ENCODE measurements around the gene ADGRB2. TPM values are rescaled to one million over a fixed set of nuclear protein-coding genes. Genes with fewer than 3 reads are reported as not detected.
A peak's percentile ranks its signal among the peaks of the same experiment; 100 is the strongest.

The ADGRB2 gene
- total RNA-seq, 4 donors from 2014 or later, result 0.77 to 31.0 (median 3.7) TPM; not detected in 1

DNA sequence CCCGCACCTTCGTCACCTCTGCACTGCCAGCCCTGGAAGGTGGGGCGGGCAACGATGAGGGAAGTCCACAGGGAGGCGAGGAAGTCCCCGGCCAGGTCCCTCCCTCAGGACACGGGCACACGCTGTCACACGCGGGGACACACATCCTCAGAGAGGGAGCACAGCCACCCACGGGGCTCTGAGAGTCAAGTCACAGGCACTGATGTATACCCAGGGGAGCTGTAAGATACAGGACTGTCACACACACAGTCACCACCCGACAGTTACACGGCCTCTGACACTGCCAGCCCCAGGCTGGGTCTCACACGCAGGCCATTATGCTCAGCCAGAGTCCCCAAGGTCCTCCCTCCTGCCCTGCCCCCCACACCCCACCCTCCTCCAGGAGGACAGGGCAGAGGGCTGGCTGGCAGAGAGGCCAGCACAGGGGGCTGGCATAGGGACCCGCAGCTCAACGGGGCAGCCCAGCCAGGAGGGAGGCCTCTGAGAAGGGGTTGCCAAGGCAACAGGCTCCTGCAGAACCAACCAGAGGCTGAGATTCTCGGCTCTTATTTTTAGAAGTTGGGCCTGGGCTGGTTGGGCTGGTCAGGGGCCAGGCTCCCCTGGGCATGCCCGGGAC, 17.7 kb upstream of the ADGRB2 start:
- TF ChIP-seq POLR2A (IDR thresholded peaks at IDR 0.05), result no peak
- TF ChIP-seq, protein P1, sequence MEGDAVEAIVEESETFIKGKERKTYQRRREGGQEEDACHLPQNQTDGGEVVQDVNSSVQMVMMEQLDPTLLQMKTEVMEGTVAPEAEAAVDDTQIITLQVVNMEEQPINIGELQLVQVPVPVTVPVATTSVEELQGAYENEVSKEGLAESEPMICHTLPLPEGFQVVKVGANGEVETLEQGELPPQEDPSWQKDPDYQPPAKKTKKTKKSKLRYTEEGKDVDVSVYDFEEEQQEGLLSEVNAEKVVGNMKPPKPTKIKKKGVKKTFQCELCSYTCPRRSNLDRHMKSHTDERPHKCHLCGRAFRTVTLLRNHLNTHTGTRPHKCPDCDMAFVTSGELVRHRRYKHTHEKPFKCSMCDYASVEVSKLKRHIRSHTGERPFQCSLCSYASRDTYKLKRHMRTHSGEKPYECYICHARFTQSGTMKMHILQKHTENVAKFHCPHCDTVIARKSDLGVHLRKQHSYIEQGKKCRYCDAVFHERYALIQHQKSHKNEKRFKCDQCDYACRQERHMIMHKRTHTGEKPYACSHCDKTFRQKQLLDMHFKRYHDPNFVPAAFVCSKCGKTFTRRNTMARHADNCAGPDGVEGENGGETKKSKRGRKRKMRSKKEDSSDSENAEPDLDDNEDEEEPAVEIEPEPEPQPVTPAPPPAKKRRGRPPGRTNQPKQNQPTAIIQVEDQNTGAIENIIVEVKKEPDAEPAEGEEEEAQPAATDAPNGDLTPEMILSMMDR (IDR thresholded peaks at IDR 0.05), result no peak
- Histone ChIP-seq H3K27me3 (no peaks in the 10 kb centered on the region), H3K27ac (no peak overlapping the region), H3K9me3 (no peaks in the 10 kb centered on the region), H3K36me3 (no peaks in the 10 kb centered on the region), H3K4me1 (no peaks in the 10 kb centered on the region), H3K4me3 (no peak overlapping the region)
- intact Hi-C loops (cut with DNase I; ENCODE audit: low total_unique reads), result no loop called here
- no peak for DNase-seq

DNA sequence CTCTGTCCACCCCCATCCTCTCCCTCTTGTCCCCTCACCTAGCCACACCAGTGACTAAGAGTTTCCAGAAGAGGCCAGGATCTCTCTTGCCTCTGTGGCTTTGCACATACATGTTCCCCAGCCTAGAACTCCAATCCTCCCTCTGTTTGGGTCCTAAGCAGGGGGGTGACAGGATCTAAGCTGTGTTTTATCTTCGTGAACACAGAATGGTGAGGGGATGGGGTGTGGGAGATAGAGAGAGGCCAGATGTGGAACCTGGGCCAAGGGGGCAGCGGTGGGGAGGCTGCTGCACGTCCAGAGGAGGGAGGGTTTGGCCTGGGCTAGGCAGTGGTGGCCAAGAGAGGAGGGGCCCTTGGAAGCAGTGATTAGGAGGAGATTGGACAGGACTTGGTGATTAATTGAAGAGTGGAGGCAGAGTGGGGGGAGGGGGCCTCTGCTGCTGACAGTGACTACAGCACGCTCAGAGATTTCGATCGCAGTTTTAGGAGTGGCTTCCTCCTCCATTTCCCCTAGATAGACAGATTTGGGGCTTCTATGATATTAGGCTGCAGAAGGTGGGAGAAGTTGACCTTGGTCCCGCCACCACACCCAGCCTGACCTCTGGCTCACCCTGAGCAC, 17.1 kb upstream of the ADGRB2 start:
- Histone ChIP-seq H3K27me3 (no peaks in the 10 kb centered on the region), H3K9me3 (no peaks in the 10 kb centered on the region), H3K4me1 (no peaks in the 10 kb centered on the region), H3K36me3 (no peaks in the 10 kb centered on the region), H3K27ac (no peak overlapping the region), H3K4me3 (no peak overlapping the region)
- DNase-seq, result peak in 1 of 2 donors; percentile 42
- intact Hi-C loops (cut with DNase I; ENCODE audit: low total_unique reads), result no loop called here
- TF ChIP-seq, protein P1 (IDR thresholded peaks at IDR 0.05), result no peak

DNA sequence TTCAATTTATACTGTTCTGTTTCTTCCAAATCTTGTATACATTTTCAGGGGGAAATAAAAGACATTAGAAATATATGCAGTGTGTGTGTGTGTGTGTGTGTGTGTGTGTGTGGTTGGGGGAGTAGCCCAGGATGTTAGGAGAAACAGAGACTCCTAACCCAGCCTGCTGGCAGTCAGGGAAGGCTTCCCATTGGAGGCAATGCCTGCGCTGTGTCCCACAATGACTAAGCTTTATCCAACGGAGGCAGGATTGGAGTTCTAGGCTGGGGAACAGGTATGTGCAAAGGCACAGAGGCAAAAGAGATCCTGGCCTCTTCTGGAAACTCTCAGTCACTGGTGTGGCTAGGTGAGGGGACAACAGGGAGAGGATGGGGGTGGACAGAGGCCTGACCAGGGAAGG, 16.5 kb upstream of the ADGRB2 start:
- no peak for TF ChIP-seq POLR2A (IDR thresholded peaks at IDR 0.05)
- TF ChIP-seq, protein P1 (IDR thresholded peaks at IDR 0.05), result no peak

DNA sequence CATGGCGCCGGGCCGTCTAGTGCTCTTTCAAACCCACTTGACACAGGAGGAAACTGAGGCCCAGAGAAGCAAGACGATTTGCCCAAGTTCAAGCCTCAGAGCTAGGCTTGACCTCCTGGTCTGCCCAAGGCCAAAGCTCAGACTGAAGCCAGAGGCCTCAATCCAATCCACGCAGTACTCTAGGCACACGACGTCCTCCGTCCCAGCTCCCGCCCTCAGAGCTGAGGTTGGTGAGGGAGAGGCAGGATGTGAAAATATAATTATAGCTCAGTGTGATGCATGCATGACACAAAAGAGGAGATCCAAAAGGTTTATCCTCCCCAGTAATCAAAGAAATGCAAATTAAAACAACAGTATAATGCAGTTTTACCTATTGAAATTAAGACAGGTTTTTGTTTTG, 15.5 kb upstream of the ADGRB2 start:
- no peaks in the 10 kb centered on the region for H3K36me3 ChIP-seq
- H3K4me1 ChIP-seq, result no peaks in the 10 kb centered on the region
- no peaks in the 10 kb centered on the region for H3K27me3 ChIP-seq
- no peaks in the 10 kb centered on the region for H3K9me3 ChIP-seq
- intact Hi-C loops (cut with DNase I; ENCODE audit: low total_unique reads), result loop anchor here (10.0 kb wide), 1 partner anchor 185 kb away; no protein-coding TSS in a partner anchor
- no peak overlapping the region for H3K27ac ChIP-seq
- TF ChIP-seq, protein P1 (IDR thresholded peaks at IDR 0.05), result no peak
- TF ChIP-seq POLR2A (IDR thresholded peaks at IDR 0.05), result no peak
- DNase-seq, result no peak
- no peak overlapping the region for H3K4me3 ChIP-seq

More for the DNA sequence above, 16.5 kb upstream of the ADGRB2 start:
- no peak for DNase-seq
- Histone ChIP-seq H3K4me1 (no peaks in the 10 kb centered on the region), H3K9me3 (no peaks in the 10 kb centered on the region), H3K4me3 (no peak overlapping the region), H3K27ac (no peak overlapping the region), H3K27me3 (no peaks in the 10 kb centered on the region), H3K36me3 (no peaks in the 10 kb centered on the region)
- intact Hi-C loops (cut with DNase I; ENCODE audit: low total_unique reads), result no loop called here

DNA sequence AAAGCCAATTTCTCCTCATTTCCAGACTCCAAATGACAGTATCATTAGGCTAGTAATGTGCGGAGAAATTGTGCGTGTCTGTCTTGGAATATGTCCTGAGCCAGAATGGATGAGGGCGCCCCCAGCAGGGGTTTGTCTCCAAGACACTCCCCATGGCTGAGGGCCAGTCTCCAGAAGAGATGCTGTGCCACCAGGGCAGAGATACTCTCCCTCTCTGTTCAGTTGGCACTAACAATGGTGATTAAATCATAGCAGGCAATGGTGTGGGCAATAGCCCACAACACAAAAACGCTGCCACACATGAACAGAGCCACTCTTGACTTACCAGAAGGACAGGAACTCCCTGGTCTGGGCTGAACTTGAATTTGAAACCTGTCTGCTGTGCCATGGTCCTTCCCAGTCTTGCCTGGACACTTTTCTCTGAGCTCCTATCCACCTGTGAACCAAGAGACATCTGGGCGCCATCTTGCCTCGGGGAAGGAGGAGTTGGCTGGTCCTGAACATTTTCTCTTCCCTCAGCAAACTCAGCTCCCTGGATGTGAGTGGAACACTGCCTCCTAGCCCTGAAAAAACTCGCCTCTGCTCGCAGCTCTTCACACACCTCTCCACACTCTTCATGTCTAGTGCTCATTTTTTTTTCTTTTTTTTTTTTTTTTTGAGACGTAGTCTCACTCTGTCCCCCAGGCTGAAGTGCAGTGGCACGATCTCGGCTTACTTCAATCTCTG, 14.8 kb upstream of the ADGRB2 start:
- no peak for DNase-seq
- no peaks in the 10 kb centered on the region for H3K4me1 ChIP-seq
- intact Hi-C loops (cut with DNase I; ENCODE audit: low total_unique reads), result loop anchor here (10.0 kb wide), 1 partner anchor 186 kb away; no protein-coding TSS in a partner anchor
- no peak for TF ChIP-seq POLR2A (IDR thresholded peaks at IDR 0.05)
- TF ChIP-seq, protein P1 (IDR thresholded peaks at IDR 0.05), result no peak
- no peak overlapping the region for H3K27ac ChIP-seq
- no peaks in the 10 kb centered on the region for H3K36me3 ChIP-seq
- H3K4me3 ChIP-seq, result no peak overlapping the region
- no peaks in the 10 kb centered on the region for H3K9me3 ChIP-seq
- peaks cover 0 to under 1% of the 10 kb centered on the region in 2 donors for H3K27me3 ChIP-seq
